HepG2 (cell line): Measurements from ENCODE around the gene ANXA2. TPM values are rescaled to one million over a fixed set of nuclear protein-coding genes. Genes with fewer than 3 reads are reported as not detected.

Source experiments
- ATAC-seq: fragments of 200-7000 bp; cut with Tn5 transposase; 3 replicates; pipeline ENCODE4 v1.9.1; 2020; ENCODE audit warnings: mild to moderate bottlenecking, moderate library complexity
- BruUV-seq: library from RNA; stranded (reverse); fragments of 400-500 nt; replicated peaks from 2 replicates; lab custom pipeline; 2021; lab: Mats Ljungman, UMichigan
- CTCF ChIA-PET: fragments of 300-600 bp; formaldehyde crosslinking; extraction: SDS; loops from one replicate; lab custom pipeline; 2021; ENCODE audit warnings: low total read pairs, inconsistent platforms, low intra/inter-chr PET ratio; lab: Yijun Ruan, JAX
- POLR2A ChIA-PET: fragments of 350-600 bp; sonication (Branson Sonifier 250); formaldehyde crosslinking; loops from one replicate; lab custom pipeline; 2020; ENCODE audit warnings: antibody characterized with exemption, inconsistent platforms; lab: Yijun Ruan, JAX
- DNase-seq: peaks from one replicate; pipeline ENCODE4 v3.0.0-alpha.2; 2015; ENCODE audit warnings: low spot score
- FAIRE-seq: peaks from 3 replicates; lab custom pipeline; 2011; peaks lifted over from hg19 to GRCh38; lab: Jason Lieb, UNC
- H2AFZ ChIP-seq: one replicate; pipeline ENCODE4 v1.6.1; 2011; ENCODE audit warnings: low read length, inconsistent platforms
- H3K27ac ChIP-seq: fragments of 300-600 bp; 3 replicates; pipeline ENCODE4 v1.8.0; 2011; ENCODE audit warnings: mixed run types, mild to moderate bottlenecking, mixed read lengths, low read length, inconsistent platforms; ENCODE audit not compliant: insufficient read depth; ENCODE audit errors: extremely low read length
- H3K27me3 ChIP-seq, 2 experiments: fragments of 200-600 bp in 1 of 2; 2 replicates in 1 of 2; 3 replicates in 1 of 2; pipeline versions ENCODE4 v1.6.0 to v1.8.0; 2011; ENCODE audit warnings: low read length in 2 of 2, mild to moderate bottlenecking in 2 of 2, moderate library complexity in 2 of 2, inconsistent platforms in 1 of 2; ENCODE audit not compliant: insufficient read depth in 2 of 2, control insufficient read depth in 1 of 2
- H3K36me3 ChIP-seq, 2 experiments: fragments of 200-600 bp in 1 of 2; replicated peaks in 1 of 2; 2 replicates in 1 of 2; 3 replicates in 1 of 2; pipeline versions ENCODE4 v1.5.1 to v1.8.0; 2011; ENCODE audit warnings: low read length in 2 of 2, inconsistent platforms in 1 of 2; ENCODE audit not compliant: insufficient read depth in 2 of 2, control insufficient read depth in 1 of 2
- H3K4me1 ChIP-seq: 2 replicates; pipeline ENCODE4 v1.5.1; 2012; ENCODE audit warnings: low read length, inconsistent platforms; ENCODE audit not compliant: insufficient read depth
- H3K4me2 ChIP-seq: 2 replicates; pipeline ENCODE4 v1.6.0; 2011; ENCODE audit warnings: low read depth, low read length, inconsistent platforms
- H3K4me3 ChIP-seq, 3 experiments: fragments of 200-600 bp in 1 of 3; sonication (generic), shearing (Covaris generic) in 1 of 3; replicated peaks in 1 of 3; 2 replicates each; pipeline ENCODE4 v1.5.1; 2011 to 2016; ENCODE audit warnings: low read length in 3 of 3, inconsistent platforms in 2 of 3, low read depth in 2 of 3, mild to moderate bottlenecking in 2 of 3, control low read depth in 1 of 3, mixed read lengths in 1 of 3; ENCODE audit not compliant: insufficient read depth in 1 of 3
- H3K79me2 ChIP-seq: one replicate; pipeline ENCODE4 v1.6.1; 2011; ENCODE audit warnings: low read length, inconsistent platforms; ENCODE audit not compliant: insufficient read depth
- H3K9ac ChIP-seq: 2 replicates; pipeline ENCODE4 v1.6.0; 2011; ENCODE audit warnings: mild to moderate bottlenecking, low read depth, low read length, inconsistent platforms; ENCODE audit not compliant: insufficient read depth
- H3K9me3 ChIP-seq: 2 replicates; pipeline ENCODE4 v1.5.1; 2012; ENCODE audit warnings: mild to moderate bottlenecking, low read length
- H4K20me1 ChIP-seq: 2 replicates; pipeline ENCODE4 v1.6.0; 2011; ENCODE audit warnings: inconsistent platforms, mild to moderate bottlenecking, low read length, moderate library complexity; ENCODE audit not compliant: insufficient read depth
- FOSL1 ChIP-seq: sonication (generic); formaldehyde crosslinking; IDR thresholded peaks from 2 replicates; pipeline ENCODE4 v1.9.0; 2021; ENCODE audit warnings: missing genetic modification reagents, borderline replicate concordance
- GTF2F1 ChIP-seq: fragments of 150-350 bp; IDR thresholded peaks from 2 replicates; pipeline ENCODE4 v1.6.1; 2014; ENCODE audit warnings: low read length
- THYN1 ChIP-seq: sonication (generic); formaldehyde crosslinking; IDR thresholded peaks from 2 replicates; pipeline ENCODE4 v1.8.1; 2023; ENCODE audit warnings: low read depth, mild to moderate bottlenecking, moderate library complexity, missing genetic modification reagents, borderline replicate concordance
- WIZ ChIP-seq: sonication (generic); formaldehyde crosslinking; IDR thresholded peaks from 2 replicates; pipeline ENCODE4 v1.5.1; 2020; ENCODE audit warnings: mild to moderate bottlenecking, missing genetic modification reagents
- ZNF768 ChIP-seq: sonication (generic); formaldehyde crosslinking; IDR thresholded peaks from 2 replicates; pipeline ENCODE4 v1.4.0; 2020; ENCODE audit warnings: missing genetic modification reagents
- WGBS: methylation state at CpG from one replicate; pipeline ENCODE4 v1.1.6; 2017; ENCODE audit warnings: low lambda C conversion rate; 5-methylcytosine and 5-hydroxymethylcytosine counted together
- in situ Hi-C: cut with HindIII; loops from 2 replicates; pipeline ENCODE4 v1.10.0; 2017; ENCODE audit warnings: low pct_unique_long_range_greater_than_20kb; ENCODE audit not compliant: extremely low pct_ligation_motif_present
- intact Hi-C: fragments of 100-400 bp; cut with micrococcal nuclease; formaldehyde crosslinking; loops from one replicate; pipeline ENCODE4 v1.10.0; 2022; ENCODE audit not compliant: unreplicated experiment
- polyA plus RNA-seq, 8 experiments: library from polyadenylated mRNA; depleted of rRNA in 3 of 8; stranded (reverse) in 7 of 8; unstranded in 1 of 8; fragments of >200 nt; fragmentation: Illumina TruSeq in 4 of 8; extraction: Trizol in 4 of 8; gene quantifications; 2 replicates each; pipeline versions ENCODE4 v1.2.1 to v1.2.3, GENCODE V29; 2011 to 2016; ENCODE audit warnings: low read depth in 4 of 8, missing spikeins in 1 of 8, mixed read lengths in 1 of 8; ENCODE audit not compliant: insufficient read depth in 1 of 8
- total RNA-seq, 5 experiments: library from RNA; depleted of rRNA; stranded (reverse); fragments of >200 nt; fragmentation: Illumina TruSeq; extraction: Trizol; gene quantifications; 2 replicates each; pipeline ENCODE4 v1.2.3, GENCODE V29; 2016; ENCODE audit warnings: low read depth in 1 of 5
- TF ChIP-seq, protein P1 (sequence below): IDR thresholded peaks from 2 replicates; pipeline ENCODE4 v1.6.1; 2016; ENCODE audit warnings: low read depth, borderline replicate concordance
- TF ChIP-seq, protein P2 (sequence below): sonication (generic); formaldehyde crosslinking; conservative IDR thresholded peaks from 2 replicates; pipeline ENCODE4 v1.8.0; 2022; ENCODE audit warnings: missing genetic modification reagents

Gene ANXA2
- total and polyA plus RNA-seq, 2 of the 13 experiments (the other 11 are each of a cell fraction or from before 2014, with no cell fraction given), result 196 to 613 TPM

DNA sequence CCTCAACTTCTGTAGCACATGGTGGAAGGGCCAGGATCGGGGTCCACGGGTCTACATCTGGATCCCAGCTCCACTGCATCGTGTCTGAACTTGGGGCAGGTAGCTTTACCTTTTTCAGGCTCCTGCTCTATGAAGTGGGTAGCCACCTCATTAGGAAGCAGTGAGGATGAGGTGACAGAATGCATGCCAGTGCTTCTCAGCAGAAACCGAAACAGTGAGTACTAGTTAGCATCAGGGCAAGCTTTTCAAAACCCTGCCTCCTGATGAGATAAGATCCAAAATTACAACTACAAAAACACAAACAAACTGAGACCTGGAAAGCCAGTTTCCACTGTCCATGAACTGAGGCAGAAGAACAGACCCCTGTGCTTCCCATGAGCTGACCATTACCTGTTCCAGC lies 77.4 kb downstream of the ANXA2 start:
- H3K27me3 ChIP-seq, result peaks cover 2 to 52% of the 10 kb centered on the region in 2 experiments
- H3K79me2 ChIP-seq, result no peaks in the 10 kb centered on the region
- BruUV-seq, result no TSS peak
- no peaks in the 10 kb centered on the region for H3K4me1 ChIP-seq
- ATAC-seq (no peak), FAIRE-seq (no peak), DNase-seq (no peak)
- H3K9me3 ChIP-seq, result no peaks in the 10 kb centered on the region
- H3K4me2 ChIP-seq, result no peak overlapping the region
- no peaks in the 10 kb centered on the region for H3K36me3 ChIP-seq
- H3K4me3 ChIP-seq, result no peak overlapping the region
- in situ Hi-C loops, result loop anchor here (25.0 kb wide), 1 partner anchor 583 kb away; no protein-coding TSS in a partner anchor
- H3K27ac ChIP-seq, result no peak overlapping the region
- H2AFZ ChIP-seq, result no peak overlapping the region
- WGBS, result 3% methylated on average over 4 of the region's 4 CpGs
- ChIA-PET CTCF (no interaction called here), POLR2A (no interaction called here)
- intact Hi-C loops, result no loop called here
- no peaks in the 10 kb centered on the region for H4K20me1 ChIP-seq
- TF ChIP-seq, protein P1, sequence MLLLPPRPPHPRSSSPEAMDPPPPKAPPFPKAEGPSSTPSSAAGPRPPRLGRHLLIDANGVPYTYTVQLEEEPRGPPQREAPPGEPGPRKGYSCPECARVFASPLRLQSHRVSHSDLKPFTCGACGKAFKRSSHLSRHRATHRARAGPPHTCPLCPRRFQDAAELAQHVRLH (CRISPR knock-in tag), result no peak
- no peak for TF ChIP-seq GTF2F1
- no peak for TF ChIP-seq WIZ
- TF ChIP-seq ZNF768 (CRISPR knock-in tag), result no peak
- no peak for TF ChIP-seq FOSL1
- no peak for TF ChIP-seq THYN1 (CRISPR knock-in tag)
- TF ChIP-seq, protein P2, sequence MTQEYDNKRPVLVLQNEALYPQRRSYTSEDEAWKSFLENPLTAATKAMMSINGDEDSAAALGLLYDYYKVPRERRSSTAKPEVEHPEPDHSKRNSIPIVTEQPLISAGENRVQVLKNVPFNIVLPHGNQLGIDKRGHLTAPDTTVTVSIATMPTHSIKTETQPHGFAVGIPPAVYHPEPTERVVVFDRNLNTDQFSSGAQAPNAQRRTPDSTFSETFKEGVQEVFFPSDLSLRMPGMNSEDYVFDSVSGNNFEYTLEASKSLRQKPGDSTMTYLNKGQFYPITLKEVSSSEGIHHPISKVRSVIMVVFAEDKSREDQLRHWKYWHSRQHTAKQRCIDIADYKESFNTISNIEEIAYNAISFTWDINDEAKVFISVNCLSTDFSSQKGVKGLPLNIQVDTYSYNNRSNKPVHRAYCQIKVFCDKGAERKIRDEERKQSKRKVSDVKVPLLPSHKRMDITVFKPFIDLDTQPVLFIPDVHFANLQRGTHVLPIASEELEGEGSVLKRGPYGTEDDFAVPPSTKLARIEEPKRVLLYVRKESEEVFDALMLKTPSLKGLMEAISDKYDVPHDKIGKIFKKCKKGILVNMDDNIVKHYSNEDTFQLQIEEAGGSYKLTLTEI, result no peak
- H3K9ac ChIP-seq, result no peak overlapping the region
